ENCODE data around the gene APC2. TPM values are rescaled to one million over a fixed set of nuclear protein-coding genes. Genes with fewer than 3 reads are reported as not detected.

Gene APC2
- total RNA-seq, 1 experiment from 2014 or later: 0.68 TPM

- H3K18ac ChIP-seq (ENCODE audit: insufficient read length, low read depth, low read length): no peak overlapping the region
- no peak overlapping the region for H2AFZ ChIP-seq (ENCODE audit: low read length)
- no peak overlapping the region for H3K14ac ChIP-seq (ENCODE audit: insufficient read depth, low read length)
- no peak overlapping the region for H2BK120ac ChIP-seq (ENCODE audit: low read depth, low read length, poor library complexity, severe bottlenecking)
- no peak overlapping the region for H4K8ac ChIP-seq (replicated peaks; ENCODE audit: insufficient read length, low read depth, low read length)
- no peak overlapping the region for H3K27ac ChIP-seq (ENCODE audit: insufficient read length, low read depth, low read length)
- no peak overlapping the region for H3K23ac ChIP-seq (ENCODE audit: insufficient read length, low read depth, low read length)
- no peak overlapping the region for H3T11ph ChIP-seq (ENCODE audit: low read length)
- H3K9me3 ChIP-seq (ENCODE audit: control insufficient read depth, low read depth, low read length): no peaks in the 10 kb centered on the region
- no peaks in the 10 kb centered on the region for H3K79me2 ChIP-seq (ENCODE audit: insufficient read depth, low read length)
- Mint-ChIP-seq H3K9me3 (no peaks in the 10 kb centered on the region; a peak in 1 of 5 replicates), H3K36me3 (ENCODE audit: insufficient read depth in 1 of 3, low read depth in 3 of 3) (no peaks in the 10 kb centered on the region; a peak in 1 of 7 replicates), H3K4me1 (peaks cover 4 to 13% of the 10 kb centered on the region in 2 experiments), H3K27ac (no peak overlapping the region), H3K4me3 (no peak overlapping the region), H3K27me3 (ENCODE audit: low read depth) (peaks cover 19% of the 10 kb centered on the region)
- H2BK12ac ChIP-seq (ENCODE audit: insufficient read length, low read depth, low read length): no peak overlapping the region
- H4K5ac ChIP-seq (ENCODE audit: insufficient read length, low read depth, low read length): no peak overlapping the region
- H3K4me1 ChIP-seq (ENCODE audit: insufficient read depth, low read length): no peaks in the 10 kb centered on the region
- peaks cover 3% of the 10 kb centered on the region; the same call in 1 of the 2 replicates for H3K27me3 ChIP-seq (ENCODE audit: insufficient read depth, low read length)
- H2AK5ac ChIP-seq (ENCODE audit: insufficient read length, low read length): no peak overlapping the region
- no peak overlapping the region for H2BK15ac ChIP-seq (ENCODE audit: low read depth, low read length)
- no peak overlapping the region for H2BK20ac ChIP-seq (ENCODE audit: low read depth, low read length, poor library complexity, severe bottlenecking)
- no CpG with 5 or more reads among the region's 11 CpGs for WGBS (ENCODE audit: extremely low coverage, insufficient read length, low lambda C conversion rate)
- no peak for DNase-seq
- H3K79me1 ChIP-seq (ENCODE audit: insufficient read depth, low read depth, low read length, poor library complexity, severe bottlenecking): no peaks in the 10 kb centered on the region
- TF ChIP-seq, protein P1, sequence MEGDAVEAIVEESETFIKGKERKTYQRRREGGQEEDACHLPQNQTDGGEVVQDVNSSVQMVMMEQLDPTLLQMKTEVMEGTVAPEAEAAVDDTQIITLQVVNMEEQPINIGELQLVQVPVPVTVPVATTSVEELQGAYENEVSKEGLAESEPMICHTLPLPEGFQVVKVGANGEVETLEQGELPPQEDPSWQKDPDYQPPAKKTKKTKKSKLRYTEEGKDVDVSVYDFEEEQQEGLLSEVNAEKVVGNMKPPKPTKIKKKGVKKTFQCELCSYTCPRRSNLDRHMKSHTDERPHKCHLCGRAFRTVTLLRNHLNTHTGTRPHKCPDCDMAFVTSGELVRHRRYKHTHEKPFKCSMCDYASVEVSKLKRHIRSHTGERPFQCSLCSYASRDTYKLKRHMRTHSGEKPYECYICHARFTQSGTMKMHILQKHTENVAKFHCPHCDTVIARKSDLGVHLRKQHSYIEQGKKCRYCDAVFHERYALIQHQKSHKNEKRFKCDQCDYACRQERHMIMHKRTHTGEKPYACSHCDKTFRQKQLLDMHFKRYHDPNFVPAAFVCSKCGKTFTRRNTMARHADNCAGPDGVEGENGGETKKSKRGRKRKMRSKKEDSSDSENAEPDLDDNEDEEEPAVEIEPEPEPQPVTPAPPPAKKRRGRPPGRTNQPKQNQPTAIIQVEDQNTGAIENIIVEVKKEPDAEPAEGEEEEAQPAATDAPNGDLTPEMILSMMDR (conservative IDR thresholded peaks at IDR 0.05): no peak
- no peak overlapping the region for H3K4ac ChIP-seq (ENCODE audit: low read depth, low read length)
- H3K9ac ChIP-seq (ENCODE audit: extremely low read depth, insufficient read length, low read length): no peak overlapping the region
- H3K4me2 ChIP-seq (ENCODE audit: insufficient read depth, insufficient read length, low read length): no peak overlapping the region
- no peaks in the 10 kb centered on the region for H4K20me1 ChIP-seq (ENCODE audit: control insufficient read depth, insufficient read depth, insufficient read length)
- H4K91ac ChIP-seq (ENCODE audit: insufficient read length, low read depth, low read length): no peak overlapping the region
- H2BK5ac ChIP-seq (ENCODE audit: insufficient read length, low read length): no peak overlapping the region
- H3K56ac ChIP-seq (ENCODE audit: insufficient read length, low read depth, low read length): no peak overlapping the region
- peaks cover 9% of the 10 kb centered on the region for H3K23me2 ChIP-seq (ENCODE audit: insufficient read length, low read depth, low read length, poor library complexity, severe bottlenecking)
Observed at GRCh38 chr19:1488282-1488601, 38.3 kb downstream of the APC2 start.
